ENCODE data around the gene LRRC4C. TPM values are rescaled to one million over a fixed set of nuclear protein-coding genes. Genes with fewer than 3 reads are reported as not detected.

Gene LRRC4C
- total and polyA plus RNA-seq, 2 donors (not counting 3 experiments of a cell fraction or from before 2014, with no cell fraction given), result not detected

DNA sequence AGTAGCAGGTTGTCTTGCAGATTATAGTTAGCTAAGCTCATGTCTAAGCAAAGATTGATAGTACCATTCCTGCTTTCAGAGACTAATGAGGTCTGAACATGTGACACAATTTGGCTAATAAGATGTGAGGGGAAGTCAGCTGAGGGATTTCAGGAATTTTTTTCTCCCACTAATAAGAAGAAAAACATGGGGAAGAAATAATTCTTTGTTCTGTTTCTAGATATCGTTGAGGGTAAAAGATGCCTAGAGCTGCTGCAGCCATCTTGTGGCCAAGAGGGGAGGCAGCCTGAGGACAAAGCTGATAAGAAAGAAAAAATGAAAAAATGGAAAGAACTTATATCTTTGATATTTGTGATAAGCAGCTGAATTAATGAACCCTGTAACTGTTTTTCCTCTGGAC lies 1334.4 kb downstream of the LRRC4C start:
- CTCF ChIA-PET, result no interaction called here

More for the DNA sequence above, 1334.4 kb downstream of the LRRC4C start:
- POLR2A ChIA-PET, result no interaction called here
- Histone ChIP-seq H3K9me3 (replicated peaks; ENCODE audit: control insufficient read depth, insufficient read depth, low read length) (no peaks in the 10 kb centered on the region), H3K27ac (ENCODE audit: insufficient read depth, low read depth, low read length) (no peak overlapping the region), H3K27me3 (ENCODE audit: control insufficient read depth in 2 of 2, insufficient read depth in 2 of 2, low read length in 2 of 2) (no peaks in the 10 kb centered on the region), H3K4me3 (replicated peaks in 1 of 3; ENCODE audit: insufficient read depth in 1 of 3, low read depth in 1 of 3, low read length in 3 of 3) (no peak overlapping the region), H3K9ac (replicated peaks; ENCODE audit: extremely low read depth, insufficient read depth, low read length) (no peak overlapping the region), H2AFZ (ENCODE audit: low read depth, low read length) (no peak overlapping the region), H3K9me1 (replicated peaks; ENCODE audit: control insufficient read depth, extremely low read depth, insufficient read depth, low read length) (no peaks in the 10 kb centered on the region), H3K4me1 (ENCODE audit: control insufficient read depth, extremely low read depth, insufficient read depth, low read length) (no peaks in the 10 kb centered on the region), H3K36me3 (ENCODE audit: control insufficient read depth in 2 of 2, extremely low read depth in 1 of 2, insufficient read depth in 2 of 2, low read length in 2 of 2) (no peaks in the 10 kb centered on the region), H3K79me2 (ENCODE audit: control insufficient read depth, insufficient read depth, low read length) (no peaks in the 10 kb centered on the region), H4K20me1 (replicated peaks; ENCODE audit: control insufficient read depth, extremely low read depth, insufficient read depth, low read length) (no peaks in the 10 kb centered on the region), H3K4me2 (ENCODE audit: insufficient read depth, low read length) (no peak overlapping the region)
- TF ChIP-seq EZH2 (IDR thresholded peaks at IDR 0.05; ENCODE audit: borderline replicate concordance, low read depth, low read length, severe bottlenecking), result no peak
- TF ChIP-seq POLR2A (IDR thresholded peaks at IDR 0.05; ENCODE audit: low read depth, low read length), result no peak
- TF ChIP-seq FOS (IDR thresholded peaks at IDR 0.05; ENCODE audit: borderline replicate concordance, insufficient read depth, low read length), result no peak
- TF ChIP-seq MYC (IDR thresholded peaks at IDR 0.05; ENCODE audit: low read depth, low read length), result no peak
- TF ChIP-seq CTCF (IDR thresholded peaks at IDR 0.05; ENCODE audit: extremely low read depth in 1 of 2, insufficient read depth in 1 of 2, low read depth in 1 of 2, low read length in 2 of 2), result no peak
- no peak for TF ChIP-seq JUN (IDR thresholded peaks at IDR 0.05; ENCODE audit: borderline replicate concordance, insufficient read depth, insufficient read length, low read depth)
- no peak for TF ChIP-seq GATA2 (IDR thresholded peaks at IDR 0.05; ENCODE audit: insufficient read depth, insufficient read length, low read depth, low read length)
- TF ChIP-seq, protein P1, sequence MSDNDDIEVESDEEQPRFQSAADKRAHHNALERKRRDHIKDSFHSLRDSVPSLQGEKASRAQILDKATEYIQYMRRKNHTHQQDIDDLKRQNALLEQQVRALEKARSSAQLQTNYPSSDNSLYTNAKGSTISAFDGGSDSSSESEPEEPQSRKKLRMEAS (IDR thresholded peaks at IDR 0.05; ENCODE audit: insufficient read depth, insufficient read length), result no peak
- no peak for TF ChIP-seq POLR2AphosphoS5 (IDR thresholded peaks at IDR 0.05; ENCODE audit: insufficient read depth, low read depth, low read length)
- DNase-seq (ENCODE audit: low read depth, low spot score) (no peak), FAIRE-seq (no peak)
- intact Hi-C loops (cut with micrococcal nuclease) (no loop called here), dilution Hi-C loops (cut with MboI; ENCODE audit: extremely low pct_ligation_motif_present, low sequenced_read_pairs) (no loop called here)
- no TSS peak for BruUV-seq (replicated peaks)

Data from endothelial cell of umbilical vein (primary cell).